ENCODE measurements around the gene CCDC18.

GRCh38 chr1:93323185-93323820 is 142.8 kb downstream of the CCDC18 start:
- TF ChIP-seq EZH2phosphoT487 (IDR thresholded peaks at IDR 0.05; ENCODE audit: unreplicated experiment) (no peak), CTCF (conservative IDR thresholded peaks at IDR 0.05; ENCODE audit: low read depth in 2 of 2) (no peak), EZH2 (IDR thresholded peaks at IDR 0.05; ENCODE audit: low read depth, unreplicated experiment) (no peak), CREB1 (CRISPR knock-in tag; IDR thresholded peaks at IDR 0.05; ENCODE audit: low read depth) (no peak), JUNB (IDR thresholded peaks at IDR 0.05; ENCODE audit: unreplicated experiment) (no peak)
